ENCODE results near the gene SETD3.

SETD3 gene

DNA sequence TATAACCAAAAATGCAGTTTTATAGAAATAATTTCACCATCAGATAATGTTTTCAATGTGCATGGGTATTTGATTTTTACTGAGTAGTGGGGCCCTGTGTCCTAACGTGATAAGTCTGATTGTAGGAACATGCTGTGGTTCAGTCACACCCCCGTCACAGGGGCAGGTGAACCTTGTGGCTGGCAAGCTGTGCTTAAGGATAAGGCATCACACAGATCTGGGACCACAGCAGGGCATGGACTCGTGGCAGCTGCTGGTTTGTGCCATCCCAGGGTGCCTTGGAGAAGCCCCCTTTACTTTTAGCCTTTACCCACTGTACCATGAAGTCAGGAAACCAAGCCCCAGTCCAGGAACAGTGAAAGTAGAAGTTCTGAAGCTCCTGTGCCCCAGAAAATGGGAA, 17.2 kb upstream of the SETD3 start:
- no peak for DNase-seq (ENCODE audit: low read depth)

DNA sequence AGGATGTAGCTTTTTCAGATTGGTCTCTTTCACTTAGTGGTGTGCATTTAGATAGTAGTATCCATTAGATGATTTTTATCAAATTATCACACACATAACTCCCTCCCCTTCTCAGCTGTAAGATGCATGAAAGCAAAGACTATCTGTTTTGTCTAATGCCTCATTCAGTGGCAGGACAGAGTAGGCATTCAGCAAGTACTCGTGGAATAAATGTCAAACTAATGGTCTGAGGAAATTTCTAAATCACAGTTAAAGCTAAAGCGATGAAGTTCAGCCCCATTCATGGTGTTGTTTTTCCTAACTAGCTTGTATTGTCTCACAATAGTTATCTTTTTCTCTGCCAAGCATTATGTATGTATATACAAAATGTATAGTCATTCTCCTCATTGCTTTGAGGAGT, 16.7 kb upstream of the SETD3 start:
- no peak for DNase-seq (ENCODE audit: low read depth)

DNA sequence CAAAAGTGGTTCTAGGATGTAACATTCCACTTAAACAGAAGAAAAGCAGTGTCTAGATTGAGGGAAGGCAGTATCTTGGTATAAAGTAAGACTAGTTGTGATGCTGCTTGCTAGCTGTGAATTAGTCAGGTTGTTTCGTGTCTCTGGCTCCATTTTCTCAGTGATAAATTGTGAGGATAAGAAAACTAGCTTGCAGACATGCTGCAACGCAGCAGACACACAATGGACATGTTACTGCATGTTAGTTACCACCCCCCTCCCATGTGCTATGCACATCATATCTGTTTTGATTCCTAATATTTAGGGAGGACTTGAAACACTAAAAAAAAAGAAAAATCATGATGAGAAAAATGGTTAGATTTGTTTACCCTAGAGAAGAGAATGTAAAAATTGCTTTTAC, 3.4 kb upstream of the SETD3 start:
- no peak for DNase-seq (ENCODE audit: low read depth)

DNA sequence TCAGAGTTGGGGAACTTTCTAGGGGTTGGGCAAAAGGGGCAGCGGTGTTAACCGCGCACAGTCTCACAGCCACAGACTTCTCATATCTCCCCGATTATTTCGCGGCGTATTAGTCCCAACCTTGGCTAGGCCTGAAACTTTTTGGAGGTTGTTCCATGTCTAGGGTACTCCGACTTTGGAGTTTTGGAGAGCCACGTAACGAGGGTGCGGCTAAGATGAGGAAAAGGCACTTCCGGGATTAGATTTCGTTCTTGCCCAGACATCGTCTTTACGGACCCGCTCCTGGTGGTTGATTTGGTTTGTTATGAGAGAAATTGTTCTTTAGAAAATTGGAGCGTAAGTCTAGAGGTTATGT, 1.1 kb upstream of the SETD3 start:
- DNase-seq (ENCODE audit: low read depth), result no peak

DNA sequence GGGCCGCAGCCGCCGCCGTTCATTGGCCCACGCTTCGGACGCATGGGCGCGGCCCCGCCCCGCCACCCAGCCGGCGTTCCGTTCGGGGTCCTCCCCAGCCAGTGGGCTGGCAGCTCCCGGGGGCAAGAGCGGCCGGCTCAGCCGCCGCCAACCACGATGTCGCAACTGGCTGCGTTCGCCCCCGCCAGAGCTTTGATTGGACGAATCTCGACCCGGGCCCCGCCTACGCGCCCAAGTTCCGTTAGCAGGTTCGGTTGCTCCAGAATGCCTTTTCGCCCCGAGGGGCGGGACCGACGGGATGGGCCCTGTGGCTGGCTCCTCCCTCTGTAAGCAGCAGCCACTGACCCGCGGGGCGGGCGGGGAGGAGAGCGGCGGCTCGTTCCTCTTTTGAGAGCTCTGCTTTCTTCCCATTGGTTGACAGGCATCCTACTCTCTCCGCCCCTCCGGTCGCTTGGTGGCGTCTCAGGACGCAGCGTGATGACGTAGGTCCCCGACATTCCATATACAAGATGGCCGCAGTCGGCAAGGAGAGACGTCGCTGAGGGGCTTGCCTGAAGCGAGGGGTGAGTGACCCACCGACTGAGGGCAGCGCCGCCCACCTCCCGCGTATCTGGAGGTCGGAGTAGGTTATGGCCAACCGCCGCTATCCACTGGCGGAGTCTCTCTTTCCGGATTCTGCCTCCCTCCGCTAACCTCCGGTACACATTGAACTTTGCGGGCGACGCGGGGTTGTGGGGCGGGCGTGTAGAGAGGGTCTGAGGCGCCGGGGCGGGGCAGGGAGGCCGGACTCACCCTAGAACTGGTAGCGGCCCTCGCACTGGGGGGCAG, 472 bp upstream of the SETD3 start, which contains the start of gene CCNK:
Gene CCNK (plus strand): TSS at position 493 of the 828 bp plus-strand sequence. CDS start 11,269 bp downstream, outside the sequence.
- DNase-seq (ENCODE audit: low read depth), result peak; percentile 100

DNA sequence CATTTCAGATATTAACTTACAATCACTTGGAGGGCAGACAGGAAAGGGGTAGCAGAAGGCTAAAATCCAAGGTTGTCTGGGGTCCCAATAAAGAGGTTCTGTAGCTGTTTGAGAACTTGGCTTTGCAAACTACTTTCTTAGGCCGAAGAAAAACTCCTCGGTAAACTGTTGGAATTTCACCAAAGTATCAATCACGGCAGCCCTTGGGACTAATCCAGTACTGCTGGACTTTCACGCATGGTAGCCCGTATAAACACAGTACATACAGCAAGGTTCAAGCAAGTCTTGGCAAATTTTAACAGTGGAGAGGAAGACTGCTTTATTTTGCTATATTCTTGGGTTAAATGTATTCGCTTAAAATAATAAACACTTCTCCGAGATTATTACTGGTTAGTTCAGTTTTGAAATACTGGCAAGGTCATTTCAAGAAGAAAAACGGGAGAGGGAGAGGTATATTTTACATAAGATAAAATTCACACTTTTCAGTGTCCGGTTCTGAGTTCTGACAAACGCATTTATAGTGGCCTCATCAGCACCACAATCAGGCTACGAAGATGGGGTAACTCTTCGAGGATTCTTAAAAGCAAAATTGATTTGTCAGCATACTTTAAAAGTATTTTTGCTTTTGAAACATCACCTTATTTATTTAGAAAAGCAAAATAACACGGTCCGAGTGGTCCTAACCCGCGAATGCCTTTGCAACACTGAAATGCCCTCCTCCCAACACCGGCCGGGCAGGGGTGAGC, 1.3 kb downstream of the SETD3 start:
- DNase-seq (ENCODE audit: low read depth), result no peak

DNA sequence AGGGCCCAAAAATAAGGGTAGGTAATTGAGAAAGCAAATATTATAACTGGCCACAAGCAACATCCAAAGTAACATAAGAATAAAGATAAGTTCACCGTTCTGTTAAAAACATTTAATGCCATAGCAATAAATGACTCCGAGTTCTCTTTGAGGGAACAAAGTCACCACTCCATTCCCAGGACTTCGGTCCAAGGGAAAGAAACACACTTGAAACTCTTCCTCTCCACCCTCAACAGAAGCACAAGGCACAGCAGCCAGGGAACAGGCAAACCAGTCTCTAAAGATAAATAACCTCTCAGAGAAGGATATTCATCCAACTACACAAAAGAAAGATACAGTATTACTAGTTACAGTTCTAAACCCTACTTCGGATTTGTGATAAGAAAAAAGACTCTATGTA, 2.5 kb downstream of the SETD3 start:
- no peak for DNase-seq (ENCODE audit: low read depth)

DNA sequence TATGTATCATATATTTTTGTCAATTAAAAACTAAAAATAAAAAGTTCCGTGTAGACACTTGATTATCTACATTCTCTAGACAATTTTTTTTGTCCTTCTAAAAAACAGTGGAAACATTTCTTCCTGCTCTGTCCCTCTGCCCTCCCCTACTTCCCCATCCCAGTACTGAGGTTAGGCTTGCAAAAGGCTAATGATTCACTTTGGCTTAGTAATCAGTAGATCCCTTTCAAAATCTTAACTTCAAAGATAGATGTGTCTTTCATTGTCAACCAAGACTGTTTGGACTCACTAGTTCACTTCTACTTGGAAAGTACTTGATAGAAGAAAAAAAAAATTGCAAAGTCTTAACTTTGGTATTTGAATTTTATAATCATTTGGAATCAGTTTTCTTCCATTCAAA, 3.8 kb downstream of the SETD3 start:
- DNase-seq (ENCODE audit: low read depth), result no peak

DNA sequence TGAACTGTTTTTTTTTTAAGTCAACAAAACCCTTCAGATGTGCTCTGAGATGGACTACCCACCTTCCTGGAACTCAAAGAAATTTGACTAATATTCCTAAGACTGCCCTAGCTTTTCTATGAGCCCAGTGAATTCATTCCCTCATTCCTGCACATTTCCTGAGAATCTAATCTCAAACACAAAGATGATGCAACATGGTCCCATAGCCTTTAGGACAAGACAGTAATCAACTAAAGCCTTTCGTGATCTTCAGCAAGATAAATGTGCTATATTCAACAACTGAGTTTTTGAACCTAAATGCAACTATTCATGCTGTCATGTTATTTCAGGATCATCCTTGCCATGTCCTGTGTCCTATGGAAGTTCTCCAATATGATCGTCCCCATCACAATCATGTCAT, 5.0 kb downstream of the SETD3 start:
- no peak for DNase-seq (ENCODE audit: low read depth)

DNA sequence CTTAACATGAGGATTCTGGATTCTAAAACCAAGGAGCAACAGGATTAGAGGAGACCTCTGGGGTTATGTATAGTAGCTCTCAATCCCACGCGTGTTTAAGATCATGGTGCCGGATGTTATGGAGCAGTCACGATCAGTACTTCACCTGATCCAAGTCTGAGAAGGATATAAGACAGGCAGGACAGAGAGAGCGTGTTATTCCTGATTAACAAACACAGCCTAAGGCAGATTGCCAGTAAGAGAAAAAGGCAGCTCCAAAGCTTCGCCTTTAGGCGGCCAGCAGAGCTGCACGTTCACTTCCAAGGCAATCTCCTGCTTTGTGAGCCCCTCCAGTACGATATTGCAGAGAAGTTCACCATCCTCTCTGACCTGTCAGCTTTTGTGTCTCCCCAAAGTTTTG, 5.5 kb downstream of the SETD3 start:
- DNase-seq (ENCODE audit: low read depth), result no peak

DNA sequence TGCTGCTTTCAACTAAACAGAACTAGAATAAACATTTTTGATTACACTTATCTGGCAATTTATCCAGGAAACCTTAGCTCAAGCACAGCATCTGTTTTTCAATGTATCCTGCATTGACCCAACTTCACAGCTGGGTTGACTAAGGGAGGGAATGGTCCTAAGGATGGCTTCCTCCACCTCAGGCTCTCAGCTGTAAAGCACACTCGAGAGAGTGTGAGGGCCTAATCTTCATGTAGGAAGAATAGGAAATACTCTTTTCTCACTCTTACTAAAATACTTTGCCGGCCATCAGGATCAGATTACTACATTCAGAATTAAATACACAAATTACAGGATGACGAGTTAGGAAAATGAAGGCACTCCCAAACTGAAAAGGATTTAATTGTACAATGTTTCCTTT, 7.2 kb downstream of the SETD3 start:
- no peak for DNase-seq (ENCODE audit: low read depth)

DNA sequence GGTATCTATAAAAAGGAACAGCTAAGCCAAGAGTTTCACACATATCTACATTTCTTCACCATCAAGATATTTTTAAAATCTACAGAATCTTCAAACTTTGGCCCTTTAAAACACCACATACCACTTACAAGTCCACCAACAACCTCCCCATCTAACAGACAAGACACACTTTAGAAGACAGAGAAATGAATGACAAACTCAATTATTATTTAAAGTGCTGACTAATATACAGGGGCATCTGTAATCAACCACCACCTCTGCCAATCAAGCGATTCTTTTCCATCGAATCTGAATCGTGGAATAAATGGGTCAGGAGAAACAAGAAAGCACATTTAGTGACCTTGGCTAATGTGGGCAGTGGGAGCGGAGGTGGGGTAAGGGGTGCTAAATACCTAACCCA, 7.7 kb downstream of the SETD3 start:
- DNase-seq (ENCODE audit: low read depth), result no peak

DNA sequence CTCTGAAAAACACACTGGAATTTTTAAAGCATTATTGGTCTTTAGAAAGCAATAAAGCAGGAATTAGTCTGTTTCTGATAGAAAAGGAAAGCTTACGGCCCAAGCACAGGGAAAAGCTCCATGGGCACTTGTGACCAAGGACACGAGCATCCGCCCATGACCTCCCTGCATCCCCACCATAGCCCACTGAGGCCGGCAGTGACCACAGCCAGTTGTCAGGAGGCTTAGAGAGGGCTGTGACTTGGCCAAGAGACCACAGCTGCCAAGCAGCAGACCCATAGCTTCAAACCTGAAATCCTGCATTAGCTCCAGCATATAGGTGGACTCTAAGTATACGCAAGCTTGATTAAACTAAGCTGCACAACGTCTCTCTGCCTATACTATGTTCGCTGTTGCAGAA, 8.9 kb downstream of the SETD3 start:
- DNase-seq (ENCODE audit: low read depth), result no peak

DNA sequence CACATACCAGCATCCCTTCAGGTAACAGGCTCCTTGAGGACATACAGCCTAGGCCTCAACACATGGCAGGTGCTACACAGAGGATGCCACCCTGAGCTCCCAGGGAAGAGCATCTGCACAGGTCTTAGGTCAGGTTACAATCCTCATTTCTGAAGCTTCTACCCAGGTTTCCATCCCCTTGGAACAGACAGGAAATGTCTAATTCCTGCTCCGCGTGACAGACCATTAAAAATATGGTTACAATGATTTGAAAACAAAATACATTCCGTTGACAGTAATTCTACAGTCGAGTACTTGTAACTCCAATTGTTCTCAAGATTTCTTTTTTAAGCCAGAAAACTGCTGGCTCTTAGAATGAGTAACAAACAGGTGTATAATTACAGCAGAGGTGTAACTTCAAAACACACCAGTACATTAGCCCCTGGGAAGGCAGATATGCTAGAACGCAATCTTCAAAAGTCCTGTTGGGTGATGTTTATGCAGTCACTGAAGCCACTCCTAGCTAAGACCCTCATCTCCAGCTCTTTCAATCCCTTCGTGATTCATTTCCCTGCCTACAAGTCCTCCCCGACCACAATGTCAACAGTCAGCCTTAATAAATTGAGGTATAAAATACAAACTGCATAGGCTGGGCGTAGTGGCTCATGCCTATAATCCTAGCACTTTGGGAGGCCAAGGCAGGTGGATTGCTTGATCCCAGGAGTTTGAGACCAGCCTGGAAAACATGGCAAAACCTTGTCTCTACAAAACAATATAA, 11.6 kb downstream of the SETD3 start:
- no peak for DNase-seq (ENCODE audit: low read depth)

DNA sequence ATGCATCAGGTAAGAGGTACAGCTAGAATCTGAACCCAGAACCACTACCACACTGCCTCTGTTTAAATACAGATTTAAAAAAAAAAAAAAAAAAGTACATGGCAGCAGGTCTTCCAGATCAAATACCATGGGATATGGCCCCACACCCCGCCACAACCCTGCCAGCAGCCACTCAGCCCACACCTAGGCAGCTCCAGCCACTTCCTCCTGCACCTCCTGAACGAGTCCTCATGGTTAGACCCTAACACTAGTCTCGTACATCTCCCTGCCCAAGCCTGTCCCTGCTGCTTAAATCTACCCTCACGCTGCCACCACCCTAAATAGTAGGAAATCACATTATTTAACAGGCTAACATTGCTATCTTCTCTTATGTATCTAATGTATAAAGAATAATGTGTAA, 12.6 kb downstream of the SETD3 start:
- DNase-seq (ENCODE audit: low read depth), result no peak

DNA sequence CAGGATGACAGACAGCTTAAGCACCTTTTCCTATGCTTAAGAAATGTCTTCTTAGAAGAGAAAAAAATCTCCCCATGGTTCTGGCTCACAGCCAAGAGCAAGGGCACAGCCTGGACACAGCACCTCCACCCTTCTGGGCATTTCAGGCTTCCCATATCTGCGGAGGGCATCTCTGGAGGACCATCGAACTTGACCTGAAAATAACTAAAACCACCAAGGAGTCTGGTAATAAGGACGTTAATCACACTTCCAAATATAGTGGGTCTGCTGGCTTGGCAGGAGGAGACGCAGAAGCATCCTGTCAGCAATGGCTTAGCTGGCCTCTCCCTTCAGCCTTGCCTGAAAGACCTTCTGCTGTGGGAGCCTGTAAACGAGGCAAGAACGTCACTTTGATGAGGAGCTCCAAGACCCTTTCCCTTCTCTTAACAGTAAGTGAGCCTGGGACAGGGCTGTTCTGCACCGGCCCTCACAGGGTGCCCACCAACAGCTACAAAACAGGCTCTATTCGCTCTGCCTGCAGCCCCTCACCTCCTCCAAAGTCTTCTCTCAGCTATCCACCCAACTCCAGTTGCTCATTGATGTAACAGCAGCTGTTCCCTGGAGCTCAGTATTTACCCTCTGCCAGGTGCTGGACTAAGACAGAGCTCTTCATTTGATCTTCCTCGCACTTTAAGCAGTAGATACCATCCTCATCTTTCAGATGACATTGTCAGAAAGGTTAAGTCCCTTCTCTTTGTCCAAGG, 13.2 kb downstream of the SETD3 start:
- no peak for DNase-seq (ENCODE audit: low read depth)

DNA sequence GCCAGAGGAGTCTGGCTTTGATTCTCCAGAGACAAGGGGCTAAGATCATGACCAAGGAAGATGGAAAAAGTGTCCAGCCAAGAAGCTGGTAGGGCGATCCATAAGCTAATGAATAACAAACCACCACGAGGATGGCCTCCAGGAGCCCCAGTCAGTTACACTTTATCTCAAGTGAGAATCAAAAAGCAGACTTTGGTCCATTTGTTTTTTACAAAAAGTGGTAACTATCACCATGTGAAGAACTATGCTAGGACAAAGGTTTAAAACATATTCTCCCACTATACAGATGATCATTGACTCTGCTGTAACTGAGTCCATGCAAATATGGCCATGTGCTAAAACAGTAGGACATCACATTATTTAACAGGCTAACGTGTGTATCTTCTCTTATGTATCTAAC, 13.9 kb downstream of the SETD3 start:
- DNase-seq (ENCODE audit: low read depth), result no peak

DNA sequence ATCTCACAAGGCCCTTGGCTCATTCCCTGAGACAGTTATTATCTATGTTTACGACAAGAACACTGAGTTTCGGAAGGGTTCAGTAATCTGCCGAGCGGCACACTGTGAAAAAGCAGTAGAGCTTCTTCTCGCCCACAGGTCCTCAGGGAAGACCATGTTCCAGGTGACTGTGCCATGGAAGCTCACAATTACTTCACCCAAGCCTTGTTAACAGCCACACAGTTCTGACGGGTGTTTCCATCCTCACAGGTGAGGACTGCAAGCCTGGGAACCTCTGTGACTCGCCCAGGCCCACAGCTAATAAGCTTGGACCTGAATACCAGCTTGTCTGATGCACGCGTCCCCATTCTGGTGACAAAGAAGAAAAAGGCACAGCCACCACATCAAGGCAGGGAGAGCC, 15.4 kb downstream of the SETD3 start:
- no peak for DNase-seq (ENCODE audit: low read depth)

DNA sequence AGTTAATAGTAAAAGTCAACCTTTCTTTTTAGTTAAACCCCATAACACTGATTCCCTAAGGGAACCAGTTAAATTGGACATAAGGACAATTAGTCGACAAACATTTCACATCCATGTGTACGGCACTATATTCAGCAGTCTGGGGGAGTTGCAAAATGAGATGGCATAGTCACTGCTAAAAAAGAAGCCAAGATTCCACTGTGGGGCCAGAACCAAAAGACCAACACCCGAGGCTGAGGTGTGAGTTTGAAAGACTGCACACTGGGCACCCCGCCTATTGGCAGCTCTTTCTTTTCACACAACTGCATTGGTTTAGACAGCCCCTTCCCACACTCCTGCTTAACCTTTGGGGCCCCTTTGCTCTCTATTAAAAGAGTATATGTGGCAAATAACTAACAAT, 16.7 kb downstream of the SETD3 start:
- DNase-seq (ENCODE audit: low read depth), result no peak

DNA sequence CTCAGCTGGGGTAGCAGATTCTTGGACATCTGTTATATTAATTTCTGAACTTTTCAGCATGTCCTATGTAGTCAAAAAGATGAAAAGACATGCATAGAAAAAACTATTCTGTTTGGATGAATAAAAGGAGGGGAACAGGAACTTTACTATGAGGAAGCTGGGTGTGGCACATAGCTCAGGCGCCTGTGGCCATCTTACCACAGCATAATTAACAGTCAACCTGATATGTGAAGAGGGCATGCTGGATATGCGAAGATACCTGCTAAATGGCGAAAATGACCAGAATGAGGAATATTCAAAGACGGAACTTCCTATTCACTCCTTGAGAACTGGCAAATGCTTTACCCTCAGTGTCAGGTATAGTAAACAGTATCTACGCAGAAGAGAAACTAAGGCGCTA, 18.4 kb downstream of the SETD3 start:
- DNase-seq (ENCODE audit: low read depth), result no peak

DNA sequence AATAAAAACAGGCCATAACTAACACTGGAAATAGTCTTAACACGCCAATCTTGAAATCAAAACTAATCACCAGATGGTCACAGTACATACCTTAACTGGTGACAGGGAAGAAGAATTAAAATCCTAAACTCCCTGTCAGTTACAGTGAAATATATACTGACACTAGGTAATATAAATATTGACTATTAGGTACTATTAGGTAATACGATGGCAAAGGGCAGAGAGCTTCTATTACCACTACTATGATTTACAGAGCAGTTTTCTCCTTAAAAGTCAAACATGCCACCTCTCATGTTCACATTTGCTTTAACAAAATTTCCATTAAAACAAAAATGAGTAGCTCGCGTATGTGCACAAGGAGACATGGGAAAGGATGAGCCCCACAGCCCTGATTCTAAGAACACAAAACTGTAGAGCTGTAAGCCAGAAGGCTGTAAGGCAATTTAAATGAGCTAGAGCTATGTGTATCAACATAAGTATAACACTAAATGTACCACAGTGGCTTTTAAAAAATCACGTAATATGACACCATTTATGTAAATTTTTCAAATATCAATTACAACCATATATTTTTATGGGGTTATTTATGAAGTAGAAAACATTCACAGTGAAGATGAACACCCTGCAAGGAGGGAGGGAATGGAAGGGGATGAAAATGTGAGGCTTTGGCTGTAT, 19.1 kb downstream of the SETD3 start:
- no peak for DNase-seq (ENCODE audit: low read depth)

DNA sequence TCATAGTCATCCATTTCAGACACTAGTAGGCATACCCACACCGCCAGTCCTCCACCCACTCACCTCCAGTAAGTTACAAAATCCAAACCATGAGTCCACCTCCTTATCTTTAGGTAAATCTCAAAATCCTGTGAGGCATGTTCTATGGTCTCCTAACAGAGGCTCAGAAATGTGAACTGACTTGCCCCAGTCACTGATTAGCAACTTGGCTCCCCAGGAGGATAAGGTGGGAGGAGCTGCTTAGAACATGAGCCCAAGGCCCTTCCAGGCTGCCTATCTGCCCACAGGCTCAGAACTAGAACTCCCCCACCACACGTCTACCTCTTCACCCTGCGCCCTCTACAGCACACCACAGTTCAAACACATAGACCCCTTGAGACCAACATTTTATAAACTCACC, 19.9 kb downstream of the SETD3 start:
- no peak for DNase-seq (ENCODE audit: low read depth)
